ENCODE measurements around the gene CCSER1.
"Not testable (repeated sequence)": the region's sequence is repeated elsewhere in the genome, so short reads cannot be mapped to it uniquely, and the experiment has no call there.

Gene CCSER1

DNA sequence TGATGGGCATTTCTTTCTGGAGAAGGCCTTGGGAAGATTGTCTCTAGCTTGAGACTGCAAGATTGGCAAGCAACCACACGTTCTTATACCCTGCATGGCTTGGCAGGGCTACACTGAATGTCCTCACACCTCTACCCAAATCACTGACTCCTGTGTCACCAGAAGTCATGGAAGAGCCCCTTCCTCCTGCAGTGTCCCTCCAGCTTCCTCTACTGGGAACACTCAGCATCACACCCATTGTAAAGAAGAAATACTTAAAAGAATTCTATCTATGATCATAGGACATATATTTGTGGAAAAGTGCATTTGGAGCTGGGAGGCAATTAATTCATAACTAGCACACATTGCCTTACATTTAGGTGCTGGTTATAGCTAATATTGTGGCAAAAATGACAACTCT lies 113.1 kb downstream of the CCSER1 start:
- Mint-ChIP-seq H3K4me3 (no peak overlapping the region), H3K4me1 (ENCODE audit: low read depth) (no peaks in the 10 kb centered on the region), H3K36me3 (ENCODE audit: low read depth) (no peaks in the 10 kb centered on the region), H3K27me3 (ENCODE audit: low read depth) (no peaks in the 10 kb centered on the region), H3K27ac (no peak overlapping the region), H3K9me3 (no peaks in the 10 kb centered on the region)
- DNase-seq (ENCODE audit: low spot score): no peak

DNA sequence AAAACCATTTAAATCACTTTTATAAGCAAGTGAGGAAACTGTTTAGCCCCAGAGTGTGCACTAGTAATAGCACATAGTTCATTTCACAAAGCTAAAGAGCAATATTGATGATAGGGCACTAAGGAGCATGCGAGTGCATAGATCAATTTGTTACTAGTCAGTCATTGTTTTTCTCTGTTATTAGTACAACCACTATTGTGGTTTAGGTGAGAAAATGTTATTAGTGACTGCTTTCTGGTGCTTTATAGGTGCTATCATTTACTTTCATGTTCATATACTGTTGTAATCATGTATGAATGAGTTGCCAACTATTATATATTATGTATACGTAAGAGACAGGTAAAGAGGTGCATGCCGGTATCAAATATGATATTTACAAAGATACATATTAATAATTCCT lies 113.8 kb downstream of the CCSER1 start:
- H3K4me1 Mint-ChIP-seq (ENCODE audit: low read depth): no peaks in the 10 kb centered on the region
- H3K4me3 Mint-ChIP-seq: no peak overlapping the region
- no peak overlapping the region for H3K27ac Mint-ChIP-seq
- no peak for DNase-seq (ENCODE audit: low spot score)
- no peaks in the 10 kb centered on the region for H3K36me3 Mint-ChIP-seq (ENCODE audit: low read depth)
- H3K9me3 Mint-ChIP-seq: no peaks in the 10 kb centered on the region
- H3K27me3 Mint-ChIP-seq (ENCODE audit: low read depth): no peaks in the 10 kb centered on the region

DNA sequence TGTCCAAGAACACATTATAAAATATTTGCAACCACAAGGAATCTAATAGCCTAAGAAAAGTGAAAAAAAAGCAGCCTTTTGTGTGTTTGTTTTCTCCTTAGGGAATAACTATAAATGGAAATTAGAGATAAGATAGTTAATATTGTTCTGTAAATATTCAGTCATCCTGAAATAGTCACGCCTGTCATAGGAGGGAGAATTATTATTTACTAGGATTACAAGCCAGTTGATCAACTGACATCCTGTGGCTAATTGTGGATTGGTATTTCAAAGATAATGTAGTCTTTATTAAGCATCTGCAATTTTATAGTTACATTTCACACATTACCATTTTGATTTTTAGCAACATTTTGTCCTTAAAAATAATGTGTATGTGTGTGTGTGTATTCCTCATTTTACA lies 118.6 kb downstream of the CCSER1 start:
- no peak overlapping the region for H3K27ac Mint-ChIP-seq
- no peak overlapping the region for H3K4me3 Mint-ChIP-seq
- no peaks in the 10 kb centered on the region for H3K4me1 Mint-ChIP-seq (ENCODE audit: low read depth)
- no peaks in the 10 kb centered on the region for H3K27me3 Mint-ChIP-seq (ENCODE audit: low read depth)
- no peak for DNase-seq (ENCODE audit: low spot score)
- H3K36me3 Mint-ChIP-seq (ENCODE audit: low read depth): no peaks in the 10 kb centered on the region
- no peaks in the 10 kb centered on the region for H3K9me3 Mint-ChIP-seq

DNA sequence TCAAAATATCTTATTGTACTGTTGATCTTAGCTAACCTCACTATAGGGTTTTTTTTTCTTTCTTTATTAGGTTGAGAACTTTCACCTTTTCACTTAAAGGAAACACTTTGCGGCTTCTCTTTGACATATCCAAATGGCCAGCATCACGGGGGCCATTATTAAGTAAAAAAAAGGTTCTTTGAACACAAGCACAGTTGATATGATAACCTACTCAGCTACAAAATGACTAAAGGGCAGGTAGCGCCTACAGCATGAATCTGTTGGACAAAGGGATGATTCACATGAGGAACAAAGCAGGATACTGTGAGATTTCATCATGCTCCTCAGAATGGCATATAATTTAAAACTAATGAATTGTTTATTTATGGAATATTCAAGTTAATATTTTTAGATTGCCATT lies 119.6 kb downstream of the CCSER1 start:
- H3K27ac Mint-ChIP-seq: no peak overlapping the region
- no peaks in the 10 kb centered on the region for H3K27me3 Mint-ChIP-seq (ENCODE audit: low read depth)
- no peak overlapping the region for H3K4me3 Mint-ChIP-seq
- DNase-seq (ENCODE audit: low spot score): no peak
- no peaks in the 10 kb centered on the region for H3K36me3 Mint-ChIP-seq (ENCODE audit: low read depth)
- H3K9me3 Mint-ChIP-seq: no peaks in the 10 kb centered on the region
- H3K4me1 Mint-ChIP-seq (ENCODE audit: low read depth): no peaks in the 10 kb centered on the region

DNA sequence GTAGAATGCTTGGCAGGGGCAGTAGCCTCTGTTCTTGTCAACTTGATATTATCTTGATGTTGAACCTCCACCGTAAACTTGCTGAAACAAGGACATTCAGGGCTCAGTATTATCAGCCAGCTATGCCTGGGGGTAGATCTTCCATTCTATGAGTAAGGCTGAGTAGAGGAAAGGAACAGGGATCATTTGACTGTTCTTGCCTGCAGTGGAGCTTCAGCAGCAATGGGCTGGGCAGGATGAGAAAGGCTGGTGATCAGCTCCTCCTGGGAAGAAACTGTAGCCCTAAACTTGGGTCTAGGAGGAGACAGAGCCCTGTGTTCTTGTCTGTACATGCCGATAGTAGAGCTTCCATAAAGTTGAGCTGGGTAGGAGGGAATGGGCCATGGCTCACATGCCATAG lies 127.2 kb downstream of the CCSER1 start:
- DNase-seq (ENCODE audit: low spot score): no peak
- Mint-ChIP-seq H3K27ac (no peak overlapping the region), H3K36me3 (ENCODE audit: low read depth) (no peaks in the 10 kb centered on the region), H3K27me3 (ENCODE audit: low read depth) (no peaks in the 10 kb centered on the region), H3K9me3 (no peaks in the 10 kb centered on the region), H3K4me3 (no peak overlapping the region), H3K4me1 (ENCODE audit: low read depth) (no peaks in the 10 kb centered on the region)

DNA sequence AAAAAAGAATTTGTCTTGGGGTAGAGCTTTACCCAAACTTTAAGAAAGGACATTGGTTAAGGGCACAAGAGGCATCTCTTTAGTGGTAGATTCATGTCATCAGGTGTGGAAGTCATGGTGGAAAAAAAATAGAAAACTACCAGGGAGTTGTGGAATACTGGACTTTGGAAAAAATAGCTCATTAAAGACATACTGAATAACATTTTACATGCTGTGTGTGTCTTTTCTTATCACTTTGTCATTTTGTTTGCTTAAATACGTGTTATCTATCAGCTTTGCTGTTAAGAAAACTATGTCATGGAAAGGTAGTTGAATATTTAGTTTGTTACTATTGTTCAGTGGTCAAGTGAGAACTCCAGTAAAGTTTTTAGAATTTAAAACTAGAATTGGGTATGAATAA lies 147.0 kb downstream of the CCSER1 start:
- no peak overlapping the region for H3K27ac Mint-ChIP-seq
- H3K36me3 Mint-ChIP-seq (ENCODE audit: low read depth): no peaks in the 10 kb centered on the region
- H3K4me1 Mint-ChIP-seq (ENCODE audit: low read depth): no peaks in the 10 kb centered on the region
- no peaks in the 10 kb centered on the region for H3K27me3 Mint-ChIP-seq (ENCODE audit: low read depth)
- no peaks in the 10 kb centered on the region for H3K9me3 Mint-ChIP-seq
- no peak for DNase-seq (ENCODE audit: low spot score)
- H3K4me3 Mint-ChIP-seq: no peak overlapping the region

DNA sequence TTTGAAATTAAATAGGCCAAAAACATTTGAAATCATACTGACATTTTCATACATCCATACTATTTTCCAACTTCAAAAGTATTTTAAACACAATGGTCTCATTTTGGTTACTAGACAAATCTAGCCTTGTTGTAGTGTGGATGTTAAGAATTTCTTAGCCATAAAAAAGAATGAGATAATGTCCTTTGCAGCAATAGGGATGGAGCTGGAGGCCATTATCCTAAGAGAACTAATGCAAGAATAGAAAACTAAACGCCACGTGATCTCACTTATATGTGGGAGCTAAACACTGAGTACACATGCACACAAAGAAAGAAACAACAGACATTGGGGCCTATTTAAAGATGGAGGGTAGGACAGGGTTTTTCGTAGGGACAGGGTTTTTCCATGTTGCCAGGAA lies 153.8 kb downstream of the CCSER1 start:
- Mint-ChIP-seq H3K4me1 (ENCODE audit: low read depth) (no peaks in the 10 kb centered on the region), H3K4me3 (no peak overlapping the region), H3K27me3 (ENCODE audit: low read depth) (no peaks in the 10 kb centered on the region), H3K9me3 (no peaks in the 10 kb centered on the region), H3K36me3 (ENCODE audit: low read depth) (no peaks in the 10 kb centered on the region), H3K27ac (no peak overlapping the region)
- no peak for DNase-seq (ENCODE audit: low spot score)

DNA sequence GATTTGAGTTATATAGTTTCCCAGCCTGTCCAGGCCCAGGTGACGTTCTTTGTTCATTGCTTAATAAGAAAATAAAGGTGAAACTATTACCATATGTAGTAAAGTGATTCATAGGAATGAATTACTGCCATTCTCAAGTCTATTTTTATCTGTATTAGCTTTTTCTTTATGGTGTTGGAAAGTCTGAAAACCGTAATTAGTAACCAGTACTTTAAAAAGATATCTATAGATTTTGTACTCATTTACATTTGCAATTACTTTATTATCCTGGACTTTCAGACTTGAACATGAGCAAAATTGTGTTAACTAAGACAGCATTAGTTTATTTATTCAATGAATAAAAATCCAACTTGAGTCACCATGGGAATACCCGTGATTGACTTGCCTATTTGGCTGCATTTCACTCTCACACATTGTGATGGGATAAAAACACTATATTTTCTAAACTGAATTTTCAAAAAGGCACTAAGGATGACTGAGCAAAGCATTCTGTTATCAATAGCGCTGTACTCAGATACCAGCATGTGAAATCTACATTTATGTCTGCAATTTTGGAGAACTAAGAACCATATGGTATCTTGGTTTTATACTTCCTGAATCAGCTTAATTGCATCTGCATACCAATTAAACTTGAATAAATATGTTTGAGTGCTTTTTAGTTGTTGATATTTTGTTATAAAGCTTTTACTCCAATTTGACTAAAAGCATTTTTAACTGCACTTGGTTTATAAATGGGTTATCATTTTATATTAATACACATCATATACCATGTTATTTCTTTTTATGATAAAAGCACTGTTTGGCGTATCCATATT lies 154.6 kb downstream of the CCSER1 start:
- Mint-ChIP-seq H3K4me3 (no peak overlapping the region), H3K27ac (no peak overlapping the region), H3K36me3 (ENCODE audit: low read depth) (no peaks in the 10 kb centered on the region), H3K4me1 (ENCODE audit: low read depth) (no peaks in the 10 kb centered on the region), H3K27me3 (ENCODE audit: low read depth) (no peaks in the 10 kb centered on the region), H3K9me3 (no peaks in the 10 kb centered on the region)
- no peak for DNase-seq (ENCODE audit: low spot score)

DNA sequence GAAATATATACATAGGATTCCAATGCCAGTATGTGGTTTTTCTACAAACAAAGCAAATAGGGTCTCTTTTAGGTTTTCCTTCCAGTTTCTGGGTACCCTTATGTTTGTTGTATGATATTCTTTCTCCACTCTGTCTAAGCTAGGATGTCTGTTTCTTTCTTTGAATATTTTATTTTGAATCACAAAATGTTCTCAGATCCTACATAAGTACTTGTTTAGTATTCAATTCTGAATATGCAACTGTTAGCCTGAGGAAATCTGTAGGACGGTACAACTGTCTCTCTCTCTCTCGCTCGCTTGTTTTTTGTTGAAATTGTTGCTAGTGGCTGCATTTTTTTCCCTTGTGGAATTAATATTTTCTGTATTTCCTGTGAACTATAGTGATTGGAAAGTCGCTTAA lies 163.2 kb downstream of the CCSER1 start:
- Mint-ChIP-seq H3K4me1 (ENCODE audit: low read depth) (no peaks in the 10 kb centered on the region), H3K27me3 (ENCODE audit: low read depth) (no peaks in the 10 kb centered on the region), H3K9me3 (no peaks in the 10 kb centered on the region), H3K4me3 (no peak overlapping the region), H3K36me3 (ENCODE audit: low read depth) (no peaks in the 10 kb centered on the region), H3K27ac (no peak overlapping the region)
- no peak for DNase-seq (ENCODE audit: low spot score)

DNA sequence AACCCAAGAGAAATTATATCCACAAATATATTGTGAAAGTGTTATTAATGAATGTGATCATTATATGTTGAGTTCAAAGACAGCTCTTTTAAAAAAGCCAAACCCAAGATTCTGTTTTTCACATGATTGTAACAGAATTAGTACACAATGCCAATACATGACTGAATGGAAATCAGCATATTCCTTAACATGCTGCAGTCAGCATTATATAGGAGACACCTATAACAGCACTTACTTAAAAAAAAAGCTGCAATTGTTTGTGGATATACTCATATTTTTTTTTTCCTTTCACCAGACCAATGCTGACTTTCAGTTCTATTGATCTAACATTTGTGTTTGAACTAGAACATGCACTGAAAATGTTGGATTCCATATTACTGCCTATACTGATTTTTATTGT lies 165.2 kb downstream of the CCSER1 start:
- DNase-seq (ENCODE audit: low spot score): no peak
- no peaks in the 10 kb centered on the region for H3K27me3 Mint-ChIP-seq (ENCODE audit: low read depth)
- no peak overlapping the region for H3K27ac Mint-ChIP-seq
- H3K9me3 Mint-ChIP-seq: no peaks in the 10 kb centered on the region
- H3K4me1 Mint-ChIP-seq (ENCODE audit: low read depth): no peaks in the 10 kb centered on the region
- H3K4me3 Mint-ChIP-seq: no peak overlapping the region
- no peaks in the 10 kb centered on the region for H3K36me3 Mint-ChIP-seq (ENCODE audit: low read depth)

DNA sequence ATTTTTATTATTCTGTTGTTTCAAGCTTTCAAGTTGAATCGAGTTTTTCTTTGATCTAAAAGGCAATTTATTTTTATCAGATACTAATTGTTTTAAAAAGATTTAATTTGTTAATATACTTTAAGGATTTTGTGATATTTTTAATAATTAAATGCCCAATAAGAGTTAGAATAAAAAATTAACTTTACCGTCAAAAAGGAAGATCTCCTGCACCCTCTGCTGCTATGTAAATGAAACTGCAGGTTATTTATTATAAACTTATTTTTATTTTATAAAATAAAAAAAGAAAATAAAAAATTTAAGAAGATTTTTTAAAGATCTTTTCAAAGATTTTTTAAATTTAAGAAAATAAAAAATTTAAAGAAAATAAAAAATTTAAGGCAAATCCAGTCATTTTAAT lies 166.1 kb downstream of the CCSER1 start:
- DNase-seq (ENCODE audit: low spot score): no peak
- H3K4me1 Mint-ChIP-seq (ENCODE audit: low read depth): no peaks in the 10 kb centered on the region

DNA sequence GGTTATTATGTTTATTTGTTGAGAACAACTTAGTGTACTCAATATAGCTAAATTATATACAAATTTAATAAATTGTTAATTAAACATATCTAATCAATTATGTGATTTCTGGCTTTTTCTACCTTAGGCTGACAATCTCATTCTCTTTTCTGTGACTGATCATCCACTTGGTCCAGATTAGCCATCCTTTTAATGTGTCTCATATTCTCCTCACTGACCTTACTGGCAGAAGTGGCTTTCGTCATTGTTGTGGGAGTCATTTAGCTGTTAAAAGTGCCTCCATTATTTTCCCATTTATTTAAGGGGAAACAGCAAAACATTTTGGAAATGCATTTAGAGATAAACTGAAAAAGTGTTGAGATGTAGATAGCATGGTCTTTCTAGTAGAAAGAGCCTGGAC lies 172.2 kb downstream of the CCSER1 start:
- H3K9me3 Mint-ChIP-seq: no peaks in the 10 kb centered on the region
- no peak for DNase-seq (ENCODE audit: low spot score)
- H3K36me3 Mint-ChIP-seq (ENCODE audit: low read depth): no peaks in the 10 kb centered on the region
- H3K27ac Mint-ChIP-seq: no peak overlapping the region
- H3K4me3 Mint-ChIP-seq: no peak overlapping the region
- no peaks in the 10 kb centered on the region for H3K27me3 Mint-ChIP-seq (ENCODE audit: low read depth)
- H3K4me1 Mint-ChIP-seq (ENCODE audit: low read depth): no peaks in the 10 kb centered on the region

More for the DNA sequence above, 166.1 kb downstream of the CCSER1 start:
- H3K36me3 Mint-ChIP-seq (ENCODE audit: low read depth): no peaks in the 10 kb centered on the region
- no peaks in the 10 kb centered on the region for H3K9me3 Mint-ChIP-seq
- no peaks in the 10 kb centered on the region for H3K27me3 Mint-ChIP-seq (ENCODE audit: low read depth)
- no peak overlapping the region for H3K4me3 Mint-ChIP-seq
- H3K27ac Mint-ChIP-seq: no peak overlapping the region

DNA sequence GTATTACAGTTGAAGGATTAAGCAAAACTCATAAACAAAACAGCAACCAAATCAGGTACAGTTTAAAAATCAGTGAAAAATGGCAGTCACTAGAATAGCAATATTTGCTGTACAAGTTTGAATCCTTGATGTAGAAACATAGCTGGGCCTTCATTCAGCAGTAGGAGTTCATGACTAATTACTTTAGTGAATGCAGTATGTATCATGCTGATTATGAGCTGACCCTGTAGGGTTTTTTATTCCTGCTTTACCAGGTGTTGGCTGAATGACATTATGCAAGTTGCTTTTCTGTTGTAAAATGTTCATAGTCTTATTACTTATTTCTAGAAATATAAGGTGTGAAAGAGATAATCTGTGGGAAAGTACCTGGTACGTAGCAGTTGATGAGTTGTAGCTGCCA lies 179.6 kb downstream of the CCSER1 start:
- H3K4me3 Mint-ChIP-seq: no peak overlapping the region
- H3K9me3 Mint-ChIP-seq: no peaks in the 10 kb centered on the region
- no peak for DNase-seq (ENCODE audit: low spot score)
- H3K27me3 Mint-ChIP-seq (ENCODE audit: low read depth): no peaks in the 10 kb centered on the region
- no peaks in the 10 kb centered on the region for H3K36me3 Mint-ChIP-seq (ENCODE audit: low read depth)
- H3K4me1 Mint-ChIP-seq (ENCODE audit: low read depth): no peaks in the 10 kb centered on the region
- H3K27ac Mint-ChIP-seq: no peak overlapping the region

DNA sequence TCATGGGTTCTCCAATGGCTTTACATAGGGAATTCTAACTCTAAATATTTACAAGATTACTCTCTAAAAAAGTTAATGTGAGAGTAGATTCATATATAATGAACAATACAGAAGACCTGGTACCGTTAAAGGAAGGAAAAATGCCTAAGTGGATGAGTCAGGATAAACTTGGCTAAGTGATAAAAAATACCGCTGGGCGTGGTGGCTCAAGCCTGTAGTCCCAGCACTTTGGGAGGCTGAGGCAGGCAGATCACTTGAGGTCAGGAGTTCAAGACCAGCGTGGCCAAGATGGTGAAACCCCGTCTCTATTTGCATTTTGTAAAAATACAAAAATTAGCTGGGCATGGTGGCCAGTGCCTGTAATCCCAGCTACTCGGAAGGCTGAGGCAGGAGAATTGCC lies 189.9 kb downstream of the CCSER1 start:
- not testable (repeated sequence) for H3K4me1 Mint-ChIP-seq (ENCODE audit: low read depth); H3K27me3 Mint-ChIP-seq (ENCODE audit: low read depth); H3K9me3 Mint-ChIP-seq; DNase-seq (ENCODE audit: low spot score); H3K36me3 Mint-ChIP-seq (ENCODE audit: low read depth); H3K4me3 Mint-ChIP-seq; H3K27ac Mint-ChIP-seq

DNA sequence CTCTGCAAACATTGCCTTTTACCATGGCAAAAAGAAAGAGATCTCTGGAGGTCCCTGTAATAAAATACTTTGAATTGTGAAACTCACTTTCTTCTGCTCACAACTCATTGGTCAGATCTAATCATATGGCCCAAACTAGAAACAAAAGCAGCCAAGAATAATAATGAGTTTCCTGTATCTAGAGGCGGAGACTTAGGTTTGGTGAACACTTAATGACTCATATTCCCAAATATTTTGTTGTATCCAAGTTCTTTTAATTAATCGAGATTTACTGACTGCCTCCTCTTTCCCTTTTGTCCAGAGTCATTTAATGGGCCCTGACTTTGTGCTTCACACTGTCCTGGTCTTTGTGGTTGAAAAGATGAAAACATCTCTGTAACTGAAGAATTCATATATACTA lies 190.6 kb downstream of the CCSER1 start:
- no peaks in the 10 kb centered on the region for H3K27me3 Mint-ChIP-seq (ENCODE audit: low read depth)
- DNase-seq (ENCODE audit: low spot score): no peak

More for the DNA sequence above, 190.6 kb downstream of the CCSER1 start:
- Mint-ChIP-seq H3K36me3 (ENCODE audit: low read depth) (no peaks in the 10 kb centered on the region), H3K4me3 (no peak overlapping the region), H3K4me1 (ENCODE audit: low read depth) (no peaks in the 10 kb centered on the region), H3K27ac (no peak overlapping the region), H3K9me3 (no peaks in the 10 kb centered on the region)
